B cell (primary cell): ENCODE results near the gene RHOXF2B. TPM values are rescaled to one million over a fixed set of nuclear protein-coding genes. Genes with fewer than 3 reads are reported as not detected.
"Not testable (repeated sequence)": the region's sequence is repeated elsewhere in the genome, so short reads cannot be mapped to it uniquely, and the experiment has no call there.

Experiments used
- ATAC-seq: fragments of 200-7000 bp; cut with Tn5 transposase; one replicate; pipeline ENCODE4 v1.10.0; 2021; ENCODE audit warnings: low read depth, mild to moderate bottlenecking, moderate number of reproducible peaks, moderate library complexity
- CTCF ChIA-PET: fragments of 350-600 bp; sonication (Branson Sonifier 250); formaldehyde crosslinking; loops from one replicate; lab custom pipeline; 2021; ENCODE audit warnings: antibody characterized with exemption, inconsistent platforms; lab: Charles Lee
- POLR2A ChIA-PET: fragments of 350-600 bp; sonication (Branson Sonifier 250); formaldehyde crosslinking; loops from one replicate; lab custom pipeline; 2021; ENCODE audit warnings: antibody characterized with exemption; lab: Charles Lee
- DNase-seq: peaks from one replicate; pipeline ENCODE4 v3.0.0; 2013
- H2AFZ ChIP-seq: 2 replicates; pipeline ENCODE4 v1.6.1; 2012; ENCODE audit warnings: mild to moderate bottlenecking, low read depth, low read length; ENCODE audit not compliant: insufficient read depth, poor library complexity, severe bottlenecking
- H3K27ac ChIP-seq, 2 donors: 1 replicate in 1 of 2; 2 replicates in 1 of 2; pipeline ENCODE4 v1.5.1; 2012 to 2013; ENCODE audit warnings: low read length in 2 of 2, mild to moderate bottlenecking in 2 of 2, moderate library complexity in 1 of 2
- H3K27me3 ChIP-seq, 4 experiments: fragments of 200-600 bp in 1 of 4; sonication (generic) in 1 of 4; replicated peaks in 1 of 4; 1 replicate in 2 of 4; 2 replicates in 2 of 4; pipeline versions ENCODE4 v1.6.1 to v1.7.0; 2013 to 2016; ENCODE audit warnings: low read length in 3 of 4, mild to moderate bottlenecking in 2 of 4, mixed read lengths in 1 of 4, moderate library complexity in 1 of 4; ENCODE audit not compliant: insufficient read depth in 4 of 4, control insufficient read depth in 3 of 4; ENCODE audit errors: control extremely low read depth in 1 of 4
- H3K36me3 ChIP-seq, 2 experiments: replicated peaks in 1 of 2; 1 replicate in 1 of 2; 2 replicates in 1 of 2; pipeline versions ENCODE4 v1.6.1 to v1.7.1; 2013; ENCODE audit warnings: low read length in 1 of 2; ENCODE audit not compliant: insufficient read depth in 2 of 2, control insufficient read depth in 1 of 2; ENCODE audit errors: control extremely low read depth in 1 of 2, extremely low read depth in 1 of 2
- H3K4me1 ChIP-seq, 2 donors: fragments of 200-600 bp in 1 of 2; sonication (generic) in 1 of 2; 1 replicate in 1 of 2; 2 replicates in 1 of 2; pipeline versions ENCODE4 v1.5.1 to v1.6.1; 2013 to 2017; ENCODE audit warnings: low read length in 2 of 2; ENCODE audit not compliant: control insufficient read depth in 2 of 2, insufficient read depth in 2 of 2
- H3K4me2 ChIP-seq: replicated peaks from 2 replicates; pipeline ENCODE3; 2012; ENCODE audit warnings: mild to moderate bottlenecking, low read depth, low read length; ENCODE audit not compliant: poor library complexity, severe bottlenecking
- H3K4me3 ChIP-seq, 5 experiments: fragments of 200-600 bp in 1 of 5; sonication (generic) in 1 of 5; 1 replicate in 3 of 5; 2 replicates in 2 of 5; pipeline versions ENCODE4 v1.5.1 to v1.7.0; 2011 to 2016; ENCODE audit warnings: low read length in 4 of 5, mild to moderate bottlenecking in 4 of 5, low read depth in 2 of 5, control low read depth in 1 of 5, moderate library complexity in 1 of 5; ENCODE audit not compliant: insufficient read depth in 1 of 5; ENCODE audit errors: control extremely low read depth in 1 of 5, extremely low read depth in 1 of 5
- H3K79me2 ChIP-seq: fragments of 200-600 bp; sonication (generic); one replicate; pipeline ENCODE4 v1.6.0; 2016; ENCODE audit warnings: low read length; ENCODE audit not compliant: control insufficient read depth, insufficient read depth
- H3K9ac ChIP-seq: fragments of 200-600 bp; sonication (generic); 2 replicates; pipeline ENCODE4 v1.6.1; 2017; ENCODE audit warnings: mild to moderate bottlenecking, low read length, moderate library complexity
- H3K9me3 ChIP-seq, 3 donors: one replicate each; pipeline versions ENCODE4 v1.6.1 to v1.7.1; 2013; ENCODE audit warnings: low read length in 2 of 3; ENCODE audit not compliant: control insufficient read depth in 2 of 3, insufficient read depth in 1 of 3; ENCODE audit errors: control extremely low read depth in 1 of 3
- H4K20me1 ChIP-seq: 2 replicates; pipeline ENCODE4 v1.6.0; 2012; ENCODE audit warnings: mild to moderate bottlenecking, low read length; ENCODE audit not compliant: insufficient read depth, control insufficient read depth, poor library complexity, severe bottlenecking
- H3K27ac Mint-ChIP-seq: one replicate; pipeline ENCODE4 v1.8.0; 2021; ENCODE audit warnings: mixed read lengths
- H3K27me3 Mint-ChIP-seq: one replicate; pipeline ENCODE4 v1.8.0; 2021; ENCODE audit warnings: mixed read lengths
- H3K4me1 Mint-ChIP-seq: one replicate; pipeline ENCODE4 v1.8.0; 2021; ENCODE audit warnings: mixed read lengths
- H3K4me3 Mint-ChIP-seq: one replicate; pipeline ENCODE4 v1.8.0; 2021; ENCODE audit warnings: mixed read lengths
- H3K9me3 Mint-ChIP-seq: one replicate; pipeline ENCODE4 v1.8.0; 2022; ENCODE audit warnings: mixed read lengths; ENCODE audit not compliant: insufficient read depth
- EZH2 ChIP-seq: IDR thresholded peaks from 2 replicates; pipeline ENCODE4 v1.6.1; 2012; ENCODE audit warnings: borderline replicate concordance, low read depth, mild to moderate bottlenecking, moderate library complexity, low read length; ENCODE audit not compliant: insufficient read depth, poor library complexity, severe bottlenecking
- WGBS: methylation state at CpG from one replicate; pipeline ENCODE4 v1.1.5; 2013; ENCODE audit warnings: missing lambda C conversion rate; ENCODE audit not compliant: insufficient coverage; 5-methylcytosine and 5-hydroxymethylcytosine counted together
- intact Hi-C: fragments of 100-400 bp; cut with micrococcal nuclease; formaldehyde crosslinking; loops from one replicate; pipeline ENCODE4 v1.10.0; 2022
- polyA plus RNA-seq: library from polyadenylated mRNA; depleted of rRNA; stranded (reverse); fragments of >200 nt; gene quantifications from 2 replicates; pipeline ENCODE4 v1.2.3, GENCODE V29; 2012
- total RNA-seq, 2 donors: library from RNA; stranded (reverse); fragments of 120-200 nt in 1 of 2; gene quantifications; 1 replicate in 1 of 2; 2 replicates in 1 of 2; pipeline versions ENCODE4 v1.2.3 to v1.2.4, GENCODE V29; 2013 to 2022
- TF ChIP-seq, protein P1 (sequence below): fragments of 200-600 bp; IDR thresholded peaks from one replicate; pipeline ENCODE4 v1.8.0; 2022; ENCODE audit warnings: antibody characterized with exemption, mild to moderate bottlenecking

Gene RHOXF2B
- total and polyA plus RNA-seq, 2 donors (not counting 1 experiment from before 2014, with no cell fraction given) = not detected

GRCh38 chrX:120090208-120090607 lies 12.7 kb upstream of the RHOXF2B start:
- intact Hi-C loops = no loop called here
- Mint-ChIP-seq H3K4me3 (no peak overlapping the region), H3K27me3 (no peaks in the 10 kb centered on the region), H3K27ac (no peak overlapping the region), H3K4me1 (no peaks in the 10 kb centered on the region), H3K9me3 (no peaks in the 10 kb centered on the region)
- Histone ChIP-seq H4K20me1 (no peaks in the 10 kb centered on the region), H3K27ac (no peak overlapping the region), H3K4me2 (no peak overlapping the region), H2AFZ (no peak overlapping the region), H3K9me3 (no peaks in the 10 kb centered on the region), H3K4me3 (no peak overlapping the region), H3K36me3 (no peaks in the 10 kb centered on the region), H3K27me3 (no peaks in the 10 kb centered on the region), H3K9ac (no peak overlapping the region), H3K4me1 (no peaks in the 10 kb centered on the region), H3K79me2 (no peaks in the 10 kb centered on the region)
- no CpG with 5 or more reads among the region's 2 CpGs for WGBS
- DNase-seq (no peak), ATAC-seq (no peak)
- TF ChIP-seq, protein P1, sequence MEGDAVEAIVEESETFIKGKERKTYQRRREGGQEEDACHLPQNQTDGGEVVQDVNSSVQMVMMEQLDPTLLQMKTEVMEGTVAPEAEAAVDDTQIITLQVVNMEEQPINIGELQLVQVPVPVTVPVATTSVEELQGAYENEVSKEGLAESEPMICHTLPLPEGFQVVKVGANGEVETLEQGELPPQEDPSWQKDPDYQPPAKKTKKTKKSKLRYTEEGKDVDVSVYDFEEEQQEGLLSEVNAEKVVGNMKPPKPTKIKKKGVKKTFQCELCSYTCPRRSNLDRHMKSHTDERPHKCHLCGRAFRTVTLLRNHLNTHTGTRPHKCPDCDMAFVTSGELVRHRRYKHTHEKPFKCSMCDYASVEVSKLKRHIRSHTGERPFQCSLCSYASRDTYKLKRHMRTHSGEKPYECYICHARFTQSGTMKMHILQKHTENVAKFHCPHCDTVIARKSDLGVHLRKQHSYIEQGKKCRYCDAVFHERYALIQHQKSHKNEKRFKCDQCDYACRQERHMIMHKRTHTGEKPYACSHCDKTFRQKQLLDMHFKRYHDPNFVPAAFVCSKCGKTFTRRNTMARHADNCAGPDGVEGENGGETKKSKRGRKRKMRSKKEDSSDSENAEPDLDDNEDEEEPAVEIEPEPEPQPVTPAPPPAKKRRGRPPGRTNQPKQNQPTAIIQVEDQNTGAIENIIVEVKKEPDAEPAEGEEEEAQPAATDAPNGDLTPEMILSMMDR = no peak
- TF ChIP-seq EZH2 = no peak
- ChIA-PET CTCF (interaction anchor here (1.5 kb wide), 1 partner anchor 108 kb away, joined by 5 read pairs; no protein-coding TSS in a partner anchor), POLR2A (no interaction called here)

DNA sequence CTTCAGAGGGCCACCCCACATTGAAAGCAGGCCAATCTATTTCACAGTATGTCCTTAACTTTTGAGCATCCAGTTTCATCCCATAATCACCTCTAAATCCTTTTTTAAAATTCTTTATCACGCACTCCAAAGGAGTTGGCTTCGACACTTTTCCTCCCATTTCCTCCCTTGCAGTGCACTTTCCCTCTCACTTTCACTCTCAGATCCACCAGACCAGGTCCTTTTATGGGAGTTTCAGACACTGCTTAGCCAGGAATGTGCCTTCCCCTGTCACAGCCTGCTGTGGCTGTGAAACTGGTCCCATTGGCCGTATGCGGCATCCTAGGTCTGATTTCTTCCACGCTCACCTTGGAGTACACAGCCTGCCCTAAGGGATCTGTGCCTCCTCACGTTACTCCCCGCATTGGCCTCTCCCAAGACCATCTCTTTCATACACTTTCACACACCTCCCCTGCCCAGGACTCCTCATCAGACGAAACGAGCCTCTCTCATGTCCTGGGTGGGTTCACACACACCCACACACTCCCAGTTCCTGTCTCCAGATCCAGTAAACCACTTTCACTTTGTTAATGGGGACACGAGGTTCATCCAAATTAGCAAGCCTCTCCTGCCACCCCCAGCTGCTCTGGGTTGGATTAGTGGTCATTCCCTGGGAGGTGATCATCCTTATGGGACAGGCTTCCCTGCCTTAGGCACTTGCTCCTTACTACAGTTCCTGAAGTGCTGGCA lies 10.0 kb upstream of the RHOXF2B start:
- no peak overlapping the region for H3K27ac ChIP-seq
- DNase-seq (no peak), ATAC-seq (no peak)
- H3K36me3 ChIP-seq = no peaks in the 10 kb centered on the region
- no peaks in the 10 kb centered on the region for H3K9me3 ChIP-seq
- H2AFZ ChIP-seq = no peak overlapping the region
- no peak overlapping the region for H3K4me2 ChIP-seq
- H3K27me3 ChIP-seq = no peaks in the 10 kb centered on the region
- ChIA-PET CTCF (no interaction called here), POLR2A (no interaction called here)
- no peak overlapping the region for H3K4me3 ChIP-seq
- Mint-ChIP-seq H3K4me3 (no peak overlapping the region), H3K27ac (no peak overlapping the region), H3K4me1 (no peaks in the 10 kb centered on the region), H3K9me3 (no peaks in the 10 kb centered on the region), H3K27me3 (no peaks in the 10 kb centered on the region)
- 84% methylated on average over 8 of the region's 10 CpGs for WGBS
- no peak overlapping the region for H3K9ac ChIP-seq
- no peaks in the 10 kb centered on the region for H4K20me1 ChIP-seq
- TF ChIP-seq EZH2 = no peak
- TF ChIP-seq, protein P1 = no peak
- intact Hi-C loops = no loop called here
- H3K79me2 ChIP-seq = no peaks in the 10 kb centered on the region
- H3K4me1 ChIP-seq = no peaks in the 10 kb centered on the region

DNA sequence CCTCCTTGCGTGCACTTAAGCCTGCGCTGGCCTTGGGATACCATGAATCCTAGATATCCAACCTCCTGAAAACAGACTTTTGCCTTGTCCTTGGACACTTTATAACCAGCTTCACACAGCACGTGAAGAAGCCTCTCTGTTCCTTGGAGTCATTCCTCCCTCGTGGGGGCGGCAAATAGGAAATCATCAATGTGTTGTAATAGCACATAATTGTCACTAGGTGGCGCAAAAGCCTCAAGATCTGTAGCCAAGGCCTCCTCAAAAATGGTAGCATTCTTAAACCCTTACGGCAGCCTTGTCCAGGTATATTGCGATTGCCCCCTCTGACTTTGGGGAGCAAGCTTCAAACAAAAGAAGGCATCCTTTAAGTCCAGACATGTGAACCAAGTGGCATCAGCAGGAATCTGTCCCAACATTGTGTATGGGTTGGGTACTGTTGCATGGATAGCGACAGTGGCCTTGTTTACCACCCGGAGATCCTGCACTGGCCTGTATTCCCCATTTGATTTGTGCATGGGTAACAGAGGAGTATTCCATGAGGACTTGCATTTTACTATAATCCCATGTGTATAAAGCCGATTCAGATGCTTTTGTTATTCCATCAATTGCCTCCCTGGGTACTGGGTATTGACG lies 8.2 kb upstream of the RHOXF2B start:
- H3K27ac Mint-ChIP-seq, H3K27me3 ChIP-seq, H3K27ac ChIP-seq, H3K4me2 ChIP-seq, POLR2A ChIA-PET, H3K9ac ChIP-seq, H3K9me3 Mint-ChIP-seq, H3K4me3 ChIP-seq, H3K4me1 Mint-ChIP-seq, H2AFZ ChIP-seq, H3K9me3 ChIP-seq, H3K4me3 Mint-ChIP-seq, intact Hi-C loops, H4K20me1 ChIP-seq, DNase-seq, H3K4me1 ChIP-seq, H3K79me2 ChIP-seq, H3K36me3 ChIP-seq, CTCF ChIA-PET, H3K27me3 Mint-ChIP-seq, ATAC-seq: not testable (repeated sequence)
- no CpG with 5 or more reads among the region's 12 CpGs for WGBS
